Measurements from ENCODE around the gene CCDC50.

The CCDC50 gene

GRCh38 chr3:191328962-191329653 is at the start of gene CCDC50:
Gene CCDC50 (plus strand): TSS chr3:191329394. CDS start chr3:191329675, 281 bp downstream.
- peak; percentile 65 for DNase-seq

- no peak for DNase-seq
Observed at GRCh38 chr3:191280111-191280510, 49.1 kb upstream of the CCDC50 start.

- DNase-seq: no peak
Observed at GRCh38 chr3:191280882-191281281, 48.3 kb upstream of the CCDC50 start.

- DNase-seq: no peak
Observed at GRCh38 chr3:191282251-191283185, 46.7 kb upstream of the CCDC50 start.

GRCh38 chr3:191283400-191283799 is 45.8 kb upstream of the CCDC50 start:
- DNase-seq: no peak

- peak; percentile 29 for DNase-seq
Observed at GRCh38 chr3:191290311-191291025, 38.7 kb upstream of the CCDC50 start.

- DNase-seq: no peak
Observed at GRCh38 chr3:191292243-191293015, 36.8 kb upstream of the CCDC50 start.

- no peak for DNase-seq
Observed at GRCh38 chr3:191294291-191294690, 34.9 kb upstream of the CCDC50 start.

- DNase-seq: peak; percentile 3
Observed at GRCh38 chr3:191296041-191296541, 33.1 kb upstream of the CCDC50 start.

GRCh38 chr3:191298846-191299245 is 30.3 kb upstream of the CCDC50 start:
- no peak for DNase-seq

GRCh38 chr3:191300422-191300821 is 28.8 kb upstream of the CCDC50 start:
- no peak for DNase-seq

GRCh38 chr3:191301017-191301416 is 28.2 kb upstream of the CCDC50 start:
- no peak for DNase-seq

- DNase-seq: no peak
Observed at GRCh38 chr3:191301782-191302411, 27.3 kb upstream of the CCDC50 start.

- no peak for DNase-seq
Observed at GRCh38 chr3:191302451-191302850, 26.7 kb upstream of the CCDC50 start.

GRCh38 chr3:191303596-191303995 is 25.6 kb upstream of the CCDC50 start:
- DNase-seq: no peak

GRCh38 chr3:191306428-191306827 is 22.8 kb upstream of the CCDC50 start:
- no peak for DNase-seq

- DNase-seq: no peak
Observed at GRCh38 chr3:191307341-191307740, 21.9 kb upstream of the CCDC50 start.

- DNase-seq: no peak
Observed at GRCh38 chr3:191313296-191313695, 15.9 kb upstream of the CCDC50 start.

- DNase-seq: no peak
Observed at GRCh38 chr3:191314109-191314728, 15.0 kb upstream of the CCDC50 start.

- DNase-seq: no peak
Observed at GRCh38 chr3:191316876-191317603, 12.2 kb upstream of the CCDC50 start.

GRCh38 chr3:191320316-191320715 is 8.9 kb upstream of the CCDC50 start:
- DNase-seq: no peak
